Ishikawa (cell line): ENCODE data around the gene ATP1A4.

Experiments used
- CEBPB ChIP-seq: IDR thresholded peaks from 2 replicates; pipeline ENCODE4 v1.6.1; 2012
- CREB1 ChIP-seq: IDR thresholded peaks from 2 replicates; pipeline ENCODE4 v1.6.1; 2012; ENCODE audit warnings: low read depth
- EGR1 ChIP-seq: IDR thresholded peaks from 2 replicates; pipeline ENCODE4 v1.6.1; 2012
- EP300 ChIP-seq: IDR thresholded peaks from 2 replicates; pipeline ENCODE4 v1.6.1; 2012; ENCODE audit warnings: borderline replicate concordance
- FOXM1 ChIP-seq: IDR thresholded peaks from 2 replicates; pipeline ENCODE4 v1.6.1; 2012; ENCODE audit warnings: low read depth, borderline replicate concordance
- MAX ChIP-seq: IDR thresholded peaks from 2 replicates; pipeline ENCODE4 v1.6.1; 2012
- NFIC ChIP-seq: IDR thresholded peaks from 2 replicates; pipeline ENCODE4 v1.6.1; 2012
- RAD21 ChIP-seq: IDR thresholded peaks from 2 replicates; pipeline ENCODE4 v1.6.1; 2012; ENCODE audit warnings: low read depth
- REST ChIP-seq: IDR thresholded peaks from 2 replicates; pipeline ENCODE4 v1.6.1; 2012; ENCODE audit warnings: low read depth, mild to moderate bottlenecking
- TAF1 ChIP-seq: IDR thresholded peaks from 2 replicates; pipeline ENCODE4 v1.6.1; 2012; ENCODE audit warnings: low read depth, mild to moderate bottlenecking
- TCF12 ChIP-seq: IDR thresholded peaks from 2 replicates; pipeline ENCODE4 v1.6.1; 2012; ENCODE audit warnings: low read depth
- TEAD4 ChIP-seq: IDR thresholded peaks from 2 replicates; pipeline ENCODE4 v1.6.1; 2012
- USF1 ChIP-seq: IDR thresholded peaks from 2 replicates; pipeline ENCODE4 v1.6.1; 2012
- YY1 ChIP-seq: IDR thresholded peaks from 2 replicates; pipeline ENCODE4 v1.6.1; 2012; ENCODE audit warnings: low read depth
- ZBTB7A ChIP-seq: IDR thresholded peaks from 2 replicates; pipeline ENCODE4 v1.6.1; 2012; ENCODE audit warnings: low read depth

The ATP1A4 gene

GRCh38 chr1:160123726-160124125 is 27.7 kb upstream of the ATP1A4 start:
- no peak for TF ChIP-seq TCF12
- no peak for TF ChIP-seq RAD21
- no peak for TF ChIP-seq REST
- no peak for TF ChIP-seq ZBTB7A
- no peak for TF ChIP-seq USF1
- TF ChIP-seq CEBPB: no peak
- no peak for TF ChIP-seq MAX
- no peak for TF ChIP-seq EGR1
- TF ChIP-seq TAF1: no peak
- no peak for TF ChIP-seq TEAD4
- no peak for TF ChIP-seq EP300
- no peak for TF ChIP-seq CREB1
- no peak for TF ChIP-seq YY1

GRCh38 chr1:160124705-160125478 is 26.5 kb upstream of the ATP1A4 start:
- peak; percentile 23; the same call in 1 of the 2 replicates for TF ChIP-seq USF1
- TF ChIP-seq EP300: peak; percentile 84; the same call in 1 of the 2 replicates
- peak; percentile 48; the same call in 1 of the 2 replicates for TF ChIP-seq FOXM1
- no peak for TF ChIP-seq TAF1
- peak; percentile 92 for TF ChIP-seq TEAD4
- peak; percentile 77 for TF ChIP-seq NFIC
- TF ChIP-seq YY1: no peak
- TF ChIP-seq CEBPB: peak; percentile 72
- no peak for TF ChIP-seq EGR1
- TF ChIP-seq MAX: peak; percentile 52; the same call in 1 of the 2 replicates
- TF ChIP-seq TCF12: peak; percentile 90

- TF ChIP-seq NFIC (no peak), TCF12 (no peak), EP300 (no peak)
Observed at GRCh38 chr1:160125746-160126145, 25.7 kb upstream of the ATP1A4 start.

- TF ChIP-seq ZBTB7A: no peak
- TF ChIP-seq EP300: no peak
- TF ChIP-seq TEAD4: no peak
- no peak for TF ChIP-seq FOXM1
- TF ChIP-seq NFIC: no peak
- TF ChIP-seq REST: no peak
- no peak for TF ChIP-seq USF1
- no peak for TF ChIP-seq YY1
- no peak for TF ChIP-seq RAD21
- TF ChIP-seq TAF1: no peak
- TF ChIP-seq CREB1: no peak
- TF ChIP-seq CEBPB: no peak
- TF ChIP-seq TCF12: no peak
- no peak for TF ChIP-seq MAX
- TF ChIP-seq EGR1: no peak
Observed at GRCh38 chr1:160127381-160127780, 24.0 kb upstream of the ATP1A4 start.

- TF ChIP-seq CREB1: no peak
- no peak for TF ChIP-seq YY1
- no peak for TF ChIP-seq EP300
- no peak for TF ChIP-seq EGR1
- no peak for TF ChIP-seq ZBTB7A
- TF ChIP-seq CEBPB: no peak
- no peak for TF ChIP-seq FOXM1
- TF ChIP-seq MAX: no peak
- TF ChIP-seq TCF12: no peak
- TF ChIP-seq NFIC: no peak
- TF ChIP-seq RAD21: no peak
- no peak for TF ChIP-seq TAF1
- no peak for TF ChIP-seq REST
- TF ChIP-seq USF1: no peak
- no peak for TF ChIP-seq TEAD4
Observed at GRCh38 chr1:160127865-160128523, 23.4 kb upstream of the ATP1A4 start.
